SK-N-SH treated with all-trans-retinoic acid at 6 μM for 48 hours (cell line): Measurements from ENCODE around the gene FAM227B.
"Not testable (repeated sequence)": the region's sequence is repeated elsewhere in the genome, so short reads cannot be mapped to it uniquely, and the experiment has no call there.

ENCODE experiments used
- ATAC-seq: fragments of 200-7000 bp; cut with Tn5 transposase; 3 replicates; pipeline ENCODE4 v1.9.1; 2020; ENCODE audit warnings: mild to moderate bottlenecking, moderate library complexity
- ARNTL ChIP-seq: fragments of 450-650 bp; formaldehyde crosslinking; IDR thresholded peaks from 2 replicates; pipeline ENCODE4 v1.5.0; 2020; ENCODE audit warnings: low read depth, mild to moderate bottlenecking, moderate library complexity, borderline replicate concordance
- BACH2 ChIP-seq: fragments of 250-450 bp; sonication (Bioruptor Pico); IDR thresholded peaks from 2 replicates; pipeline ENCODE4 v1.9.0; 2021; ENCODE audit warnings: mild to moderate bottlenecking, borderline replicate concordance
- CREB5 ChIP-seq: fragments of 250-450 bp; sonication (Bioruptor Pico); IDR thresholded peaks from 2 replicates; pipeline ENCODE4 v1.5.1; 2020; ENCODE audit warnings: low read depth, mild to moderate bottlenecking, moderate library complexity
- CSDC2 ChIP-seq: fragments of 250-450 bp; sonication (Bioruptor Pico); IDR thresholded peaks from 2 replicates; pipeline ENCODE4 v1.5.0; 2020; ENCODE audit warnings: mild to moderate bottlenecking, moderate library complexity
- CSRNP3 ChIP-seq: fragments of 250-450 bp; sonication (Bioruptor Pico); IDR thresholded peaks from 2 replicates; pipeline ENCODE4 v1.5.1; 2021; ENCODE audit warnings: mild to moderate bottlenecking, moderate library complexity
- ESRRG ChIP-seq: fragments of 250-450 bp; sonication (Bioruptor Pico); IDR thresholded peaks from 2 replicates; pipeline ENCODE4 v1.6.1; 2021; ENCODE audit warnings: mild to moderate bottlenecking
- GLIS3 ChIP-seq: fragments of 250-450 bp; sonication (Bioruptor Pico); IDR thresholded peaks from 2 replicates; pipeline ENCODE4 v1.5.0; 2020; ENCODE audit warnings: mild to moderate bottlenecking, moderate library complexity
- ISL1 ChIP-seq: fragments of 250-450 bp; sonication (Bioruptor Pico); IDR thresholded peaks from 2 replicates; pipeline ENCODE4 v2.1.2; 2022; ENCODE audit warnings: mild to moderate bottlenecking, moderate library complexity
- OSR1 ChIP-seq: fragments of 250-450 bp; sonication (Bioruptor Pico); IDR thresholded peaks from 2 replicates; pipeline ENCODE4 v1.8.0; 2022; ENCODE audit warnings: moderate library complexity, mild to moderate bottlenecking, inconsistent platforms
- PATZ1 ChIP-seq: fragments of 250-450 bp; sonication (Bioruptor Pico); IDR thresholded peaks from 2 replicates; pipeline ENCODE4 v1.8.0; 2020; ENCODE audit warnings: mild to moderate bottlenecking, moderate library complexity, borderline replicate concordance
- POU6F1 ChIP-seq: fragments of 250-450 bp; sonication (Bioruptor Pico); IDR thresholded peaks from 2 replicates; pipeline ENCODE4 v1.8.0; 2021; ENCODE audit warnings: low read depth, mild to moderate bottlenecking, moderate library complexity, borderline replicate concordance
- PPARA ChIP-seq: fragments of 250-450 bp; sonication (Bioruptor Pico); IDR thresholded peaks from 2 replicates; pipeline ENCODE4 v1.5.0; 2020; ENCODE audit warnings: mild to moderate bottlenecking, borderline replicate concordance
- RARB ChIP-seq: fragments of 250-450 bp; sonication (Bioruptor Pico); IDR thresholded peaks from 2 replicates; pipeline ENCODE4 v1.8.0; 2021; ENCODE audit warnings: mild to moderate bottlenecking, moderate library complexity
- SNAI2 ChIP-seq: fragments of 250-450 bp; sonication (Bioruptor Pico); IDR thresholded peaks from 2 replicates; pipeline ENCODE4 v1.5.0; 2020; ENCODE audit warnings: mild to moderate bottlenecking, moderate library complexity
- TCF4 ChIP-seq: fragments of 250-450 bp; sonication (Bioruptor Pico); IDR thresholded peaks from 2 replicates; pipeline ENCODE4 v1.8.0; 2021; ENCODE audit warnings: mild to moderate bottlenecking, moderate library complexity, borderline replicate concordance
- TOX ChIP-seq: fragments of 250-450 bp; sonication (Bioruptor Pico); IDR thresholded peaks from 2 replicates; pipeline ENCODE4 v1.8.0; 2021; ENCODE audit warnings: mild to moderate bottlenecking, moderate library complexity, borderline replicate concordance
- ZC3H10 ChIP-seq: fragments of 250-450 bp; sonication (Bioruptor Pico); IDR thresholded peaks from 2 replicates; pipeline ENCODE4 v1.5.1; 2021; ENCODE audit warnings: mild to moderate bottlenecking, moderate library complexity
- ZFP3 ChIP-seq: fragments of 250-450 bp; sonication (Bioruptor Pico); IDR thresholded peaks from 2 replicates; pipeline ENCODE4 v1.5.0; 2020; ENCODE audit warnings: mild to moderate bottlenecking, moderate library complexity
- ZFP30 ChIP-seq: fragments of 450-650 bp; formaldehyde crosslinking; IDR thresholded peaks from 2 replicates; pipeline ENCODE4 v1.5.0; 2022; ENCODE audit warnings: mild to moderate bottlenecking, moderate library complexity
- ZNF565 ChIP-seq: fragments of 450-650 bp; formaldehyde crosslinking; conservative IDR thresholded peaks from 2 replicates; pipeline ENCODE4 v1.5.0; 2020; ENCODE audit warnings: low read depth, mild to moderate bottlenecking, moderate library complexity
- ZNF70 ChIP-seq: fragments of 450-650 bp; formaldehyde crosslinking; IDR thresholded peaks from 2 replicates; pipeline ENCODE4 v1.5.0; 2020; ENCODE audit warnings: mild to moderate bottlenecking, moderate library complexity

Gene FAM227B

GRCh38 chr15:49495993-49496753, 124.4 kb downstream of the FAM227B start:
- 0 out of 2 replicates have a peak, but pooled peaks have one; percentile 11 for TF ChIP-seq ZFP30 (CRISPR knock-in tag)
- TF ChIP-seq SNAI2: no peak
- ATAC-seq: peak; percentile 49; the same call in 2 of the 3 replicates

- peak; percentile 89 for ATAC-seq
These were observed 125.8 kb downstream of the FAM227B start for GRCh38 chr15:49494842-49495241.

GRCh38 chr15:49492830-49493229, 127.8 kb downstream of the FAM227B start:
- ATAC-seq: no peak
- TF ChIP-seq ZNF565 (CRISPR knock-in tag): no peak
- TF ChIP-seq ISL1 (CRISPR knock-in tag): peak; percentile 74

More at GRCh38 chr15:49494842-49495241, 125.8 kb downstream of the FAM227B start:
- TF ChIP-seq TCF4 (CRISPR knock-in tag): peak; percentile 57
- peak; percentile 52; the same call in 1 of the 2 replicates for TF ChIP-seq TOX
- TF ChIP-seq PATZ1 (CRISPR knock-in tag): peak; percentile 59; the same call in 1 of the 2 replicates
- TF ChIP-seq GLIS3: no peak
- peak; percentile 86 for TF ChIP-seq CREB5 (CRISPR knock-in tag)
- TF ChIP-seq ISL1 (CRISPR knock-in tag): peak; percentile 96

GRCh38 chr15:49492151-49492550, 128.5 kb downstream of the FAM227B start:
- ATAC-seq: no peak
- no peak for TF ChIP-seq ZNF70
- TF ChIP-seq CSDC2 (CRISPR knock-in tag): no peak
- TF ChIP-seq POU6F1: no peak
- TF ChIP-seq ARNTL: no peak
- no peak for TF ChIP-seq PPARA
- no peak for TF ChIP-seq ZFP3 (CRISPR knock-in tag)
- no peak for TF ChIP-seq BACH2 (CRISPR knock-in tag)
- TF ChIP-seq OSR1 (CRISPR knock-in tag): no peak

GRCh38 chr15:49490966-49491365, 129.7 kb downstream of the FAM227B start:
- TF ChIP-seq ZNF70 (no peak), TOX (no peak), ESRRG (CRISPR knock-in tag) (no peak), CREB5 (CRISPR knock-in tag) (no peak), ISL1 (CRISPR knock-in tag) (no peak), ZC3H10 (CRISPR knock-in tag) (no peak), PATZ1 (CRISPR knock-in tag) (no peak), ARNTL (no peak), ZFP30 (CRISPR knock-in tag) (no peak), PPARA (no peak), SNAI2 (no peak), ZNF565 (CRISPR knock-in tag) (no peak), POU6F1 (no peak), RARB (CRISPR knock-in tag) (no peak), CSRNP3 (CRISPR knock-in tag) (no peak), CSDC2 (CRISPR knock-in tag) (no peak)
- no peak for ATAC-seq

- not testable (repeated sequence) for ATAC-seq
These were observed 135.2 kb downstream of the FAM227B start for GRCh38 chr15:49485401-49485800.

- ATAC-seq: not testable (repeated sequence)
These were observed 141.6 kb downstream of the FAM227B start for GRCh38 chr15:49478982-49479381.
